Osteoblast (primary cell): ENCODE data around the gene PALLD. TPM values are rescaled to one million over a fixed set of nuclear protein-coding genes. Genes with fewer than 3 reads are reported as not detected.
A peak's percentile ranks its signal among the peaks of the same experiment; 100 is the strongest.

Experiments
- DNase-seq: peaks from one replicate; pipeline ENCODE4 v3.0.0; 2011; ENCODE audit warnings: low spot score, mixed read lengths; ENCODE audit not compliant: insufficient read length; ENCODE audit errors: missing footprints
- H2AFZ ChIP-seq: 2 replicates; pipeline ENCODE4 v1.6.0; 2011; ENCODE audit warnings: mild to moderate bottlenecking, low read length
- H3K27ac ChIP-seq: 2 replicates; pipeline ENCODE4 v1.5.1; 2011; ENCODE audit warnings: mild to moderate bottlenecking, low read depth, low read length, moderate library complexity
- H3K27me3 ChIP-seq: 2 replicates; pipeline ENCODE4 v1.6.0; 2012; ENCODE audit warnings: mild to moderate bottlenecking, control low read depth, inconsistent platforms, low read length, moderate library complexity; ENCODE audit not compliant: insufficient read depth
- H3K36me3 ChIP-seq: 2 replicates; pipeline ENCODE4 v1.5.1; 2011; ENCODE audit warnings: mild to moderate bottlenecking, low read length, control low read depth, moderate library complexity; ENCODE audit not compliant: insufficient read depth
- H3K4me1 ChIP-seq: 2 replicates; pipeline ENCODE4 v1.5.1; 2011; ENCODE audit warnings: mild to moderate bottlenecking, low read length, control low read depth, moderate library complexity; ENCODE audit not compliant: insufficient read depth
- H3K4me2 ChIP-seq: 2 replicates; pipeline ENCODE4 v1.6.0; 2011; ENCODE audit warnings: mild to moderate bottlenecking, low read length; ENCODE audit not compliant: insufficient read depth
- H3K4me3 ChIP-seq: fragments of 200-600 bp; sonication (generic); 3 replicates; pipeline ENCODE4 v1.5.1; 2012; ENCODE audit warnings: mild to moderate bottlenecking, low read length, inconsistent platforms; ENCODE audit not compliant: insufficient read depth
- H3K79me2 ChIP-seq: 2 replicates; pipeline ENCODE4 v1.6.0; 2012; ENCODE audit warnings: mild to moderate bottlenecking, low read length, control low read depth, inconsistent platforms; ENCODE audit not compliant: insufficient read depth
- H3K9me3 ChIP-seq: 2 replicates; pipeline ENCODE4 v1.5.1; 2011; ENCODE audit warnings: low read depth, low read length, control low read depth
- H4K20me1 ChIP-seq: 2 replicates; pipeline ENCODE4 v1.6.0; 2012; ENCODE audit warnings: mild to moderate bottlenecking, low read length, control low read depth; ENCODE audit not compliant: insufficient read depth
- total RNA-seq: library from RNA; depleted of rRNA; stranded (reverse); fragments of >200 nt; gene quantifications from 2 replicates; pipeline ENCODE4 v1.2.3, GENCODE V29; 2012
- TF ChIP-seq, protein P1 (sequence below): IDR thresholded peaks from 2 replicates; pipeline ENCODE4 v1.5.1; 2011; ENCODE audit warnings: mild to moderate bottlenecking, low read depth, low read length, moderate library complexity; ENCODE audit errors: extremely low read depth

Gene PALLD
- total RNA-seq, 1 donor, result 244 TPM

DNA sequence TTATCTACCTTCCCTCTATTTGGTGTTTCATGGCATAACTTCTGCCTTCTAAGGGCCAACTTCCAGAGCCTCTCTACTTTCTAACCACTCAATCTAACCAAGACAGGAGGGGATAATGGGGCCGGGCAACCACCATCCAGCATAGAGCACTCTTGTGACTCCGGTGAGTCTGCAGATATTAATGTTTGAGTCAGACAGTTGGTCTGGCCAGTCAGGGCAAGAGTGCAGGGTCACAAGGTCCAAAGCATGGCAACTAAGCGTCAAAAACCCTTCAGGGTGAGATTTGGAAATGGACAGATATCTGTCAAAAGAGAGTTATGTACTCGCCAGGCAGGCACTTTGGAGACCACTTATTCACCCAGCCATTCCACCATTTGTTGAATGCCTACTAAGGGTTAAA, 105.0 kb downstream of the PALLD start:
- TF ChIP-seq, protein P1, sequence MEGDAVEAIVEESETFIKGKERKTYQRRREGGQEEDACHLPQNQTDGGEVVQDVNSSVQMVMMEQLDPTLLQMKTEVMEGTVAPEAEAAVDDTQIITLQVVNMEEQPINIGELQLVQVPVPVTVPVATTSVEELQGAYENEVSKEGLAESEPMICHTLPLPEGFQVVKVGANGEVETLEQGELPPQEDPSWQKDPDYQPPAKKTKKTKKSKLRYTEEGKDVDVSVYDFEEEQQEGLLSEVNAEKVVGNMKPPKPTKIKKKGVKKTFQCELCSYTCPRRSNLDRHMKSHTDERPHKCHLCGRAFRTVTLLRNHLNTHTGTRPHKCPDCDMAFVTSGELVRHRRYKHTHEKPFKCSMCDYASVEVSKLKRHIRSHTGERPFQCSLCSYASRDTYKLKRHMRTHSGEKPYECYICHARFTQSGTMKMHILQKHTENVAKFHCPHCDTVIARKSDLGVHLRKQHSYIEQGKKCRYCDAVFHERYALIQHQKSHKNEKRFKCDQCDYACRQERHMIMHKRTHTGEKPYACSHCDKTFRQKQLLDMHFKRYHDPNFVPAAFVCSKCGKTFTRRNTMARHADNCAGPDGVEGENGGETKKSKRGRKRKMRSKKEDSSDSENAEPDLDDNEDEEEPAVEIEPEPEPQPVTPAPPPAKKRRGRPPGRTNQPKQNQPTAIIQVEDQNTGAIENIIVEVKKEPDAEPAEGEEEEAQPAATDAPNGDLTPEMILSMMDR, result no peak
- H3K27me3 ChIP-seq, result no peaks in the 10 kb centered on the region
- H3K36me3 ChIP-seq, result no peaks in the 10 kb centered on the region
- no peaks in the 10 kb centered on the region for H4K20me1 ChIP-seq
- no peaks in the 10 kb centered on the region for H3K79me2 ChIP-seq
- no peak overlapping the region for H3K27ac ChIP-seq
- H3K4me3 ChIP-seq, result no peak overlapping the region
- H2AFZ ChIP-seq, result no peak overlapping the region
- no peaks in the 10 kb centered on the region for H3K9me3 ChIP-seq
- H3K4me1 ChIP-seq, result peaks cover 25% of the 10 kb centered on the region
- no peak for DNase-seq
- no peak overlapping the region for H3K4me2 ChIP-seq

DNA sequence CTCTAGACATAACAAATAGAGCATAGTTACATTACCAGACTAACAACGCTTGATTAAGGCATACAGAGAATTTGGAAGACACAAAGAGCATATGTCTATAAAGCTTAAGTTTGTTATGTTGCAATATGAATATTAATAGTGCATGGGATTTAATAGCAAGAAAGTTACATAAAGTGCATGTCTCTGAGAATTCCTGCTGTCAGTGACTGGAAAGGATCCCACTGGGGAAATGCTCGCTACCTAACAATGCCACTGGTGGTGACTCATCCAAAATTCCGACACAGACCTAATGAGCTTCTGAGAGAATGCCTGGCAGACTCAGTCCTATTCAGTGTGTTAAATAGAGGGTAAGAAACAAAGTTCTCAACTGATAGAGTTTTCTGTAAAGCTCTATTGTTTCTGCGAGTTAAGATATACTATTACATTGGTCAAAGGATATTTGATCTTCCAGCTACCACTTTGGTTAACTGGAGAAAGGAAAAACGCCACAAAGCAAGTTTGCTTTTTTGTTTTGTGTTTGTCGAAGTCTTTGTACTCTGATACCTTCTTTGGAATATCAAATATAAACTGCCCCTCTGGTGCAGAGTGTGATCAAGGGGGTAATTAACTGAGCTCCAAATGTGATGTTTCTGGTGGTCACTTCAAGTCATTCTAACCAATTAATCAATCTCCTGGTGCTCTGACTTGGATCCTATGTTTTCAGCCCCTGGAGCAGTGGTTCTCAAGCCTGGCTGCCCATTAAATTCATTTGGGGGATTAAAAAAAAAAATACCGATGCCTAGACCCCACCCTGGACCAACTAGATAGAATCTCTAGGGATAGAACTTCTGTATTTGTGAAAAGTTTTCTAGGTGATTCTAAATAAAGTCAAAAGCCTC, 107.9 kb downstream of the PALLD start:
- Histone ChIP-seq H3K9me3 (no peaks in the 10 kb centered on the region), H4K20me1 (no peaks in the 10 kb centered on the region), H3K27ac (peak overlapping the region; percentile 47), H3K27me3 (no peaks in the 10 kb centered on the region), H3K4me1 (peaks cover 20% of the 10 kb centered on the region), H3K79me2 (no peaks in the 10 kb centered on the region), H3K4me3 (no peak overlapping the region), H3K36me3 (no peaks in the 10 kb centered on the region), H2AFZ (no peak overlapping the region), H3K4me2 (peak overlapping the region; percentile 15)
- no peak for DNase-seq
- TF ChIP-seq, protein P1, result no peak

DNA sequence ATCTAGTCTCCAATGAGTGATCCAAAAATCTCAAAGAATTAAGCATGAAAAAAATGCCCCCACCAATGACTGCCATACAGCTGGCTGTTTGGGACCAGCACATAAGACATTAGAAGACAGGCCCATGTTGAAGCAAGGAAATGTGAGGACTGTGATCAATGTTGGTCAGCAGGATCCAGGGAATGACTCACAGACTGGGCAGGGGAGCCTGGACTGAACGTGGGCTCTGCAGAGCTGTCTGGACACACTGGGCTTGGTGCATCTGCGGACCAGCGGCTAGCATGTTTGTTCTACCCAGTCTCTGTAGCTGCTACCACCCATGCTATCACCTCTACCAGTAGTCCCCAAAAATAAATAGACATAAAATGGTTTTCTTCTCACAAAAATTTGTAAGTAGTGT, 108.6 kb downstream of the PALLD start:
- Histone ChIP-seq H3K9me3 (no peaks in the 10 kb centered on the region), H3K27ac (peak overlapping the region; percentile 47), H4K20me1 (no peaks in the 10 kb centered on the region), H3K27me3 (no peaks in the 10 kb centered on the region), H3K79me2 (no peaks in the 10 kb centered on the region), H2AFZ (no peak overlapping the region), H3K4me1 (peaks cover 20% of the 10 kb centered on the region), H3K4me2 (peak overlapping the region; percentile 15), H3K36me3 (no peaks in the 10 kb centered on the region), H3K4me3 (no peak overlapping the region)
- TF ChIP-seq, protein P1, result no peak
- peak; percentile 74 for DNase-seq

DNA sequence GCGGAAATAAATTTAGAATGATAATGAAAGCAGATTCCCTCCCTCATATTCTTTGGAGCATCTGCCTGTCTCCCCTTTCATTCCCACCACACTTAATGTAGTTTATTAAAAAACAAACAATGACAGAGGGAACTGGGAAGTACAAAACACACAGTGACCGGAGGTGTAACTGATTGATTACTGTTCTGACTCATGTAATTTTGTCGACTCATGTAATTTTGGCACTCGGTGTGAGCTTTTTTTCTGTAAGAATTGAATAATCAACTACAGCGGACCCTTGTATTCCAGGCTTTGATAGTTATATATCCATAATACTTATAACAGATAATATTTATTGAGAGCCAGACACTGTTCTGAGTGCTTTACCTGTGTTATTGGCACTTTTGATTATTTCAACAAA, 110.4 kb downstream of the PALLD start:
- Histone ChIP-seq H3K79me2 (no peaks in the 10 kb centered on the region), H4K20me1 (no peaks in the 10 kb centered on the region), H3K4me1 (peaks cover 35% of the 10 kb centered on the region), H2AFZ (no peak overlapping the region), H3K4me2 (no peak overlapping the region), H3K36me3 (no peaks in the 10 kb centered on the region), H3K9me3 (no peaks in the 10 kb centered on the region), H3K4me3 (no peak overlapping the region), H3K27ac (no peak overlapping the region), H3K27me3 (no peaks in the 10 kb centered on the region)
- TF ChIP-seq, protein P1, result no peak
- no peak for DNase-seq
